ENCODE data around the gene SOX18. TPM values are rescaled to one million over a fixed set of nuclear protein-coding genes. Genes with fewer than 3 reads are reported as not detected.

Gene SOX18
- total and polyA plus RNA-seq, 2 of the 13 experiments (the other 11 are each of a cell fraction or from before 2014, with no cell fraction given) = 1.6 to 1.9 TPM

DNA sequence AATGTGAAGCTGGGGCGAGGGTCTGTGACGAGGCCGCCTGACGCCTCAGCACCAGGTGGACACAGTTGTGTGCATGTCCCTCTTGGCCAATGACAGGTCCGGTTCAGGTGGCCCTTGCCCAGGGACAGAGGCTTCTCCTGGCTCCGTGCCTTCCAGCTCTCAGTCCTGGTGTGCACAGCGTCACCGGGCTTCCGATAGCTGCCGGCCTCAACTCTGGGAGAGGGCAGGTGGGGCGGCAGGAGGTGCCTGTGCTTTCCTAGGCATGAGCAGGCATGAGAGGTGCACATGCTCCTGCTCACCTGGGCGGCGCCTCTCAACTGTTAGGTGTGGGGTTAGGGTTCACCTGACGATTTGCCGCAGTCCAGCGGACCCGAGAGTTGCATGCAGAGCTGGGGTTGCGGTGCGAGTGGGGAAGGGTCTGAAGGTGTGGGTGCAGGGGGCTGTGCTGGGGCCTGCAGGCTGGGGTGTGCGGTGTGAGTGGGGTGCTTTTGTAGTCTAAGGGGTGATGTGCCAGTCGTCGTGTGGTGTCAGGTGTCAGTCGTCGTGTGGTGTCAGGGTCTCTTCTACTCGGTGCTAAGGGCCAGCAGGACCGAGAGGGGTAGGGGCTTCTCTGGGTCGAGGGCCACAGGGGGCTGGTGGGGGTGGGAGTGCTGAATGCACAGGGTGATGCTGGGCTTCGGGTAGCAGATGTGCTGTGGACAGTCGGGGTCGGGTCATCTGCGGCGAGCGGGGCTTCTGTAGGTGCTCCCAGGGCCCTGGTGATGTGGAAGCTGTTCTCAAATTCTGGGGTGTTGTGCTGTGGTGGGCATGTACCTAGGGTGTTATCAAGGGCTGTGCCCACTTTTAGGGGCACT is 3.8 kb upstream of the SOX18 start (continued):
- TF ChIP-seq, protein P1, sequence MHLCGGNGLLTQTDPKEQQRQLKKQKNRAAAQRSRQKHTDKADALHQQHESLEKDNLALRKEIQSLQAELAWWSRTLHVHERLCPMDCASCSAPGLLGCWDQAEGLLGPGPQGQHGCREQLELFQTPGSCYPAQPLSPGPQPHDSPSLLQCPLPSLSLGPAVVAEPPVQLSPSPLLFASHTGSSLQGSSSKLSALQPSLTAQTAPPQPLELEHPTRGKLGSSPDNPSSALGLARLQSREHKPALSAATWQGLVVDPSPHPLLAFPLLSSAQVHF (CRISPR knock-in tag; IDR thresholded peaks at IDR 0.05) = peak; percentile 91; the same call in 1 of the 2 replicates
- TF ChIP-seq NR3C1 (CRISPR knock-in tag; IDR thresholded peaks at IDR 0.05) = no peak
- TF ChIP-seq BRCA1 (CRISPR knock-in tag; IDR thresholded peaks at IDR 0.05) = no peak
- TF ChIP-seq, protein P2, sequence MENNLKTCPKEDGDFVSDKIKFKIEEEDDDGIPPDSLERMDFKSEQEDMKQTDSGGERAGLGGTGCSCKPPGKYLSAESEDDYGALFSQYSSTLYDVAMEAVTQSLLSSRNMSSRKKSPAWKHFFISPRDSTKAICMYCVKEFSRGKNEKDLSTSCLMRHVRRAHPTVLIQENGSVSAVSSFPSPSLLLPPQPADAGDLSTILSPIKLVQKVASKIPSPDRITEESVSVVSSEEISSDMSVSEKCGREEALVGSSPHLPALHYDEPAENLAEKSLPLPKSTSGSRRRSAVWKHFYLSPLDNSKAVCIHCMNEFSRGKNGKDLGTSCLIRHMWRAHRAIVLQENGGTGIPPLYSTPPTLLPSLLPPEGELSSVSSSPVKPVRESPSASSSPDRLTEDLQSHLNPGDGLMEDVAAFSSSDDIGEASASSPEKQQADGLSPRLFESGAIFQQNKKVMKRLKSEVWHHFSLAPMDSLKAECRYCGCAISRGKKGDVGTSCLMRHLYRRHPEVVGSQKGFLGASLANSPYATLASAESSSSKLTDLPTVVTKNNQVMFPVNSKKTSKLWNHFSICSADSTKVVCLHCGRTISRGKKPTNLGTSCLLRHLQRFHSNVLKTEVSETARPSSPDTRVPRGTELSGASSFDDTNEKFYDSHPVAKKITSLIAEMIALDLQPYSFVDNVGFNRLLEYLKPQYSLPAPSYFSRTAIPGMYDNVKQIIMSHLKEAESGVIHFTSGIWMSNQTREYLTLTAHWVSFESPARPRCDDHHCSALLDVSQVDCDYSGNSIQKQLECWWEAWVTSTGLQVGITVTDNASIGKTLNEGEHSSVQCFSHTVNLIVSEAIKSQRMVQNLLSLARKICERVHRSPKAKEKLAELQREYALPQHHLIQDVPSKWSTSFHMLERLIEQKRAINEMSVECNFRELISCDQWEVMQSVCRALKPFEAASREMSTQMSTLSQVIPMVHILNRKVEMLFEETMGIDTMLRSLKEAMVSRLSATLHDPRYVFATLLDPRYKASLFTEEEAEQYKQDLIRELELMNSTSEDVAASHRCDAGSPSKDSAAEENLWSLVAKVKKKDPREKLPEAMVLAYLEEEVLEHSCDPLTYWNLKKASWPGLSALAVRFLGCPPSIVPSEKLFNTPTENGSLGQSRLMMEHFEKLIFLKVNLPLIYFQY (CRISPR knock-in tag; IDR thresholded peaks at IDR 0.05; ENCODE audit: borderline replicate concordance) = peak; percentile 50; the same call in 1 of the 2 replicates
- TF ChIP-seq, protein P3, sequence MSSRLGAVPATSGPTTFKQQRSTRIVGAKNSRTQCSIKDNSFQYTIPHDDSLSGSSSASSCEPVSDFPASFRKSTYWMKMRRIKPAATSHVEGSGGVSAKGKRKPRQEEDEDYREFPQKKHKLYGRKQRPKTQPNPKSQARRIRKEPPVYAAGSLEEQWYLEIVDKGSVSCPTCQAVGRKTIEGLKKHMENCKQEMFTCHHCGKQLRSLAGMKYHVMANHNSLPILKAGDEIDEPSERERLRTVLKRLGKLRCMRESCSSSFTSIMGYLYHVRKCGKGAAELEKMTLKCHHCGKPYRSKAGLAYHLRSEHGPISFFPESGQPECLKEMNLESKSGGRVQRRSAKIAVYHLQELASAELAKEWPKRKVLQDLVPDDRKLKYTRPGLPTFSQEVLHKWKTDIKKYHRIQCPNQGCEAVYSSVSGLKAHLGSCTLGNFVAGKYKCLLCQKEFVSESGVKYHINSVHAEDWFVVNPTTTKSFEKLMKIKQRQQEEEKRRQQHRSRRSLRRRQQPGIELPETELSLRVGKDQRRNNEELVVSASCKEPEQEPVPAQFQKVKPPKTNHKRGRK (CRISPR knock-in tag; IDR thresholded peaks at IDR 0.05) = peak; percentile 15; the same call in 1 of the 2 replicates
- no peak; the same call in 1 of the 2 replicates for TF ChIP-seq ZNF34 (CRISPR knock-in tag; IDR thresholded peaks at IDR 0.05; ENCODE audit: borderline replicate concordance)
- peak; percentile 48; the same call in 1 of the 2 replicates for TF ChIP-seq ZNF746 (CRISPR knock-in tag; IDR thresholded peaks at IDR 0.05)
- no peak for TF ChIP-seq ZNF24 (IDR thresholded peaks at IDR 0.05)
- TF ChIP-seq, protein P4, sequence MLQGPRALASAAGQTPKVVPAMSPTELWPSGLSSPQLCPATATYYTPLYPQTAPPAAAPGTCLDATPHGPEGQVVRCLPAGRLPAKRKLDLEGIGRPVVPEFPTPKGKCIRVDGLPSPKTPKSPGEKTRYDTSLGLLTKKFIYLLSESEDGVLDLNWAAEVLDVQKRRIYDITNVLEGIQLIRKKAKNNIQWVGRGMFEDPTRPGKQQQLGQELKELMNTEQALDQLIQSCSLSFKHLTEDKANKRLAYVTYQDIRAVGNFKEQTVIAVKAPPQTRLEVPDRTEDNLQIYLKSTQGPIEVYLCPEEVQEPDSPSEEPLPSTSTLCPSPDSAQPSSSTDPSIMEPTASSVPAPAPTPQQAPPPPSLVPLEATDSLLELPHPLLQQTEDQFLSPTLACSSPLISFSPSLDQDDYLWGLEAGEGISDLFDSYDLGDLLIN (CRISPR knock-in tag; IDR thresholded peaks at IDR 0.05; ENCODE audit: borderline replicate concordance) = 0 out of 2 replicates have a peak, but pooled peaks have one; percentile 23
- TF ChIP-seq CCAR2 (optimal IDR thresholded peaks at IDR 0.05; ENCODE audit: low read depth, low read length) = no peak
- no peak; the same call in 1 of the 2 replicates for TF ChIP-seq SIN3A (IDR thresholded peaks at IDR 0.05; ENCODE audit: borderline replicate concordance, low read depth, low read length)
- TF ChIP-seq NKX3-1 (CRISPR knock-in tag; IDR thresholded peaks at IDR 0.05) = no peak
- peak; percentile 56; the same call in 1 of the 2 replicates for TF ChIP-seq ZNF556 (CRISPR knock-in tag; IDR thresholded peaks at IDR 0.05; ENCODE audit: borderline replicate concordance)
- TF ChIP-seq ZSCAN20 (CRISPR knock-in tag; IDR thresholded peaks at IDR 0.05; ENCODE audit: borderline replicate concordance) = no peak
- peak; percentile 55; the same call in 1 of the 2 replicates for TF ChIP-seq KLF11 (CRISPR knock-in tag; IDR thresholded peaks at IDR 0.05)
- TF ChIP-seq ZNF776 (CRISPR knock-in tag; IDR thresholded peaks at IDR 0.05) = 0 out of 2 replicates have a peak, but pooled peaks have one; percentile 1
- TF ChIP-seq, protein P5, sequence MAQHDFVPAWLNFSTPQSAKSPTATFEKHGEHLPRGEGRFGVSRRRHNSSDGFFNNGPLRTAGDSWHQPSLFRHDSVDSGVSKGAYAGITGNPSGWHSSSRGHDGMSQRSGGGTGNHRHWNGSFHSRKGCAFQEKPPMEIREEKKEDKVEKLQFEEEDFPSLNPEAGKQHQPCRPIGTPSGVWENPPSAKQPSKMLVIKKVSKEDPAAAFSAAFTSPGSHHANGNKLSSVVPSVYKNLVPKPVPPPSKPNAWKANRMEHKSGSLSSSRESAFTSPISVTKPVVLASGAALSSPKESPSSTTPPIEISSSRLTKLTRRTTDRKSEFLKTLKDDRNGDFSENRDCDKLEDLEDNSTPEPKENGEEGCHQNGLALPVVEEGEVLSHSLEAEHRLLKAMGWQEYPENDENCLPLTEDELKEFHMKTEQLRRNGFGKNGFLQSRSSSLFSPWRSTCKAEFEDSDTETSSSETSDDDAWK (CRISPR knock-in tag; IDR thresholded peaks at IDR 0.05) = no peak
- peak; percentile 74; the same call in 1 of the 2 replicates for TF ChIP-seq ATF7-NPFF (CRISPR knock-in tag; IDR thresholded peaks at IDR 0.05; ENCODE audit: low read depth)
- TF ChIP-seq HIVEP1 (CRISPR knock-in tag; IDR thresholded peaks at IDR 0.05) = peak; percentile 56

All from HepG2 (cell line).